Activated CD4-positive, alpha-beta T cell treated with anti-CD3 and anti-CD28 coated beads for 36 hours (primary cell): ENCODE data around the gene RBM17. TPM values are rescaled to one million over a fixed set of nuclear protein-coding genes. Genes with fewer than 3 reads are reported as not detected.
"Not testable (repeated sequence)": the region's sequence is repeated elsewhere in the genome, so short reads cannot be mapped to it uniquely, and the experiment has no call there.

Source experiments
- ATAC-seq: fragments of 200-7000 bp; cut with Tn5 transposase; one replicate; pipeline ENCODE4 v1.10.0; 2021; ENCODE audit warnings: mild to moderate bottlenecking, moderate library complexity
- CTCF ChIA-PET: fragments of 350-600 bp; sonication (Branson Sonifier 250); formaldehyde crosslinking; loops from one replicate; lab custom pipeline; 2021; ENCODE audit warnings: antibody characterized with exemption; lab: Charles Lee
- POLR2A ChIA-PET: fragments of 350-600 bp; sonication (Branson Sonifier 250); formaldehyde crosslinking; loops from one replicate; lab custom pipeline; 2021; ENCODE audit warnings: antibody characterized with exemption, inconsistent platforms; lab: Charles Lee
- DNase-seq: peaks from one replicate; pipeline ENCODE4 v3.0.0-alpha.2; 2020
- H3K27ac Mint-ChIP-seq: one replicate; pipeline ENCODE4 v1.8.0; 2021; ENCODE audit warnings: mixed read lengths
- H3K27me3 Mint-ChIP-seq: one replicate; pipeline ENCODE4 v1.8.0; 2021; ENCODE audit warnings: mixed read lengths
- H3K36me3 Mint-ChIP-seq: one replicate; pipeline ENCODE4 v1.8.0; 2021; ENCODE audit warnings: low read depth, mixed read lengths
- H3K4me1 Mint-ChIP-seq: one replicate; pipeline ENCODE4 v1.8.0; 2021; ENCODE audit warnings: mixed read lengths
- H3K4me3 Mint-ChIP-seq: one replicate; pipeline ENCODE4 v1.8.0; 2021; ENCODE audit warnings: mild to moderate bottlenecking, moderate library complexity, mixed read lengths
- H3K9me3 Mint-ChIP-seq: one replicate; pipeline ENCODE4 v1.8.0; 2021; ENCODE audit warnings: low read depth, mixed read lengths
- intact Hi-C, 2 experiments: fragments of 100-400 bp; cut with DNase I in 1 of 2; cut with micrococcal nuclease in 1 of 2; formaldehyde crosslinking; loops; one replicate each; pipeline versions ENCODE4 v1.14.2 to v1.15.1; 2022 to 2024; cut with DNase I, micrococcal nuclease
- total RNA-seq, 2 experiments: library from RNA; stranded (reverse); gene quantifications; one replicate each; pipeline ENCODE4 v1.2.3, GENCODE V29; 2021

The RBM17 gene, protein sequence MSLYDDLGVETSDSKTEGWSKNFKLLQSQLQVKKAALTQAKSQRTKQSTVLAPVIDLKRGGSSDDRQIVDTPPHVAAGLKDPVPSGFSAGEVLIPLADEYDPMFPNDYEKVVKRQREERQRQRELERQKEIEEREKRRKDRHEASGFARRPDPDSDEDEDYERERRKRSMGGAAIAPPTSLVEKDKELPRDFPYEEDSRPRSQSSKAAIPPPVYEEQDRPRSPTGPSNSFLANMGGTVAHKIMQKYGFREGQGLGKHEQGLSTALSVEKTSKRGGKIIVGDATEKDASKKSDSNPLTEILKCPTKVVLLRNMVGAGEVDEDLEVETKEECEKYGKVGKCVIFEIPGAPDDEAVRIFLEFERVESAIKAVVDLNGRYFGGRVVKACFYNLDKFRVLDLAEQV
- total RNA-seq: 100 to 1,000 TPM; 206 to 246 TPM

DNA sequence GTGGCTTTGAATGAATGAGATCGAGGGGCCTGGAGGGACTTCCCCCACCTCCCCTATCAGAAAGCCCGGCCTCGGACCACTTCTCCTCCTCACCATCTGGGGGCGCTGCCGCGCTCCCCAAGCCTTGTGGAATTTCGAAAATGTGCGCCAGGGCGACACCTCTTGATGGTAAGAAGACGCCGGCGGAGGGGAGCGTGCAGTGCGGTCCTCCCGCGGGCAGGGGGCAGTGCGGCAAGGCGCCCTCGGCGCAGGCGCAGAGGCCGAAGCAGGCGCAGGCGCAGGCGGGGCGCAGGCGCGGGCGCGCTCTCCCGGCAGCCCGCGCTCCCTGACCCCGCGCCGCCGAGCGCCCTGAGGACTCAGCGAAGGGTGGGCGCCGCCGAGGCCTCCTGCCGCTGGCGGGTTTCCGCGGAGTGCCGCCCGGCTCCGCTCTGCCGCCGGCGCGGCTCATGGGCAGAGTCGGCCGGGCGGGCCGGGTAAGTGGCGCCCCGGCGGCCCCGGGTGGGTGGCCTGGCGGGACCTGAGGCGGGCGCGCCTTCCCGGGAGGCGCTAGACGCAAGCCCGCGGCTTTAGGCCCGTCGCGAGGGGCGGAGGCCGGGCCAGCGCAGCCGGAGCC is at the start of gene RBM17:
Gene RBM17, plus strand, starts transcription at position 314 of the 613 bp plus-strand sequence. CDS start 8,032 bp downstream, outside the sequence.
- intact Hi-C loops: loop anchor here (1.0 to 10.0 kb wide), 14 partner anchors 27 to 404 kb away; partner anchors contain the start of genes GDI2 (in 2 of the 2), FBH1 (in 1 of the 2), IL15RA (in 1 of the 2) and IL2RA (in 1 of the 2)
- Mint-ChIP-seq H3K27ac (peak within 1 kb of the TSS; percentile 78), H3K4me3 (peak within 1 kb of the TSS; percentile 90), H3K36me3 (peaks cover 24% of the 10 kb centered on the region), H3K9me3 (no peaks in the 10 kb centered on the region), H3K4me1 (peaks cover 74% of the 10 kb centered on the region), H3K27me3 (no peaks in the 10 kb centered on the region)
- peak; percentile 98 for DNase-seq
- POLR2A ChIA-PET: interaction anchor here (1.4 kb wide), 1 partner anchor 38 kb away, joined by 5 read pairs; no protein-coding TSS in a partner anchor
- peak; percentile 70 for ATAC-seq
- CTCF ChIA-PET: interaction anchor here (0.6 to 3.4 kb wide), 9 partner anchors 20 to 113 kb away, joined by 3 to 113 read pairs (median 8); partner anchors contain the start of genes IL2RA and PFKFB3

DNA sequence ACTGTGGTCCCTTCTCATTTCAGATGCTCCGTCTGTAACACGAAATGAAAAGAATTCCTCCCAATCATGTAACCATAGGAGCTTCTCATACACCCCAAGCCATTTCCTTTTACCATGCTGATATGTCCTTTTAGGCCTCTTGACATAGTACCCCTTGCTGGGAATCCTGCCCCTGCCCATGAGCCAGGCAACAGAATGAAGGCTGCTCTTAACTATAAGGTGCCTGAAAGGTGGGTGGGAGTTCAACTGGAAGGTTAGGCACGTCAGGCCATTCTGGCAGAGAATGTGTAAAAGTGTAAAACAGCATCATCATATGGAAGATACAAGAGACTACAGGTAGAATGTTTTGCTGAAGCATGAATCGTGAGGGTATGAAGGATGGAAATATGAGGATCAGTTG is 49.1 kb upstream of the RBM17 start:
- Mint-ChIP-seq H3K4me1 (peaks cover 86% of the 10 kb centered on the region), H3K27ac (peak overlapping the region; percentile 64), H3K27me3 (no peaks in the 10 kb centered on the region), H3K36me3 (peaks cover 97% of the 10 kb centered on the region), H3K4me3 (peak overlapping the region; percentile 15), H3K9me3 (no peaks in the 10 kb centered on the region)
- ChIA-PET POLR2A (no interaction called here), CTCF (interaction anchor here (1.5 kb wide), 1 partner anchor 10 kb away, joined by 5 read pairs; no protein-coding TSS in a partner anchor)
- DNase-seq (no peak), ATAC-seq (no peak)
- intact Hi-C loops: no loop called here

DNA sequence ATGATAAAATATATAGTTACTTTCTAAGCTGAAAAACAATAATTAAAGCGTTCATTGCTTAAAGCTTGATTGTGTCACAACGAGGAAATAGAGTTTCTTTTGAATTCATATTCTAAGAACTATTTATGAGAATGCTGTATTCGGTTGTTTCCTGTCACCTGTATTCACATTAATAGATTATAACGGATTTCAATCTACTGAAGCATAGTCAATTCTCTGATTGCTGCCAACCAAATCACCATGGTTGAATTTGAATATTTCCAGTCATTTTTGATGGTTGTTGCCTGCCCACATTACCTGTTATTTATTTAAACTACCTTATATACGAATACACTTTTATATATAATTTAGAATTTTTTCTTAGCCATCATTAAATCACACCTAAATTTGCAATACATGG is 48.6 kb upstream of the RBM17 start:
- DNase-seq (no peak), ATAC-seq (no peak)
- CTCF ChIA-PET: no interaction called here
- no peaks in the 10 kb centered on the region for H3K9me3 Mint-ChIP-seq
- intact Hi-C loops: no loop called here
- peaks cover 97% of the 10 kb centered on the region for H3K36me3 Mint-ChIP-seq
- POLR2A ChIA-PET: no interaction called here
- H3K27me3 Mint-ChIP-seq: no peaks in the 10 kb centered on the region
- H3K4me1 Mint-ChIP-seq: peaks cover 88% of the 10 kb centered on the region
- no peak overlapping the region for H3K4me3 Mint-ChIP-seq
- H3K27ac Mint-ChIP-seq: no peak overlapping the region

DNA sequence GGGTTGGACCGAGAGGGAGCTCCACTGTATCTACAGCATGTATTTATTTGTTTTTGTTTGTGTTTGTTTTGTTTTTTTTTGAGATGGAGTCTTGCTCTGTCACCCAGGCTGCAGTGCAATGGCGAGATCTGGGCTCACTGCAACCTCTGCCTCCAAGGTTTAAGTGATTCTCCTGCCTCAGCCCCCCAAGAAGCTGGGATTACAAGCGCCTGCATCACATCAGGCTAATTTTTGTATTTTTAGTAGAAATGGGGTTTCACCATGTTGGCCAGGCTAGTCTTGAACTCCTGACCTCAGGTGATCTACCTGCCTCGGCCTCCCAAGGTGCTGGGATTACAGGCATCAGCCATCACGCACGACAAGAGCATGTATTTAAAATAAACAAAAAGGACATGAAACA is 45.5 kb upstream of the RBM17 start:
- peaks cover 94% of the 10 kb centered on the region for H3K36me3 Mint-ChIP-seq
- peak overlapping the region; percentile 25 for H3K27ac Mint-ChIP-seq
- peak overlapping the region; percentile 21 for H3K4me3 Mint-ChIP-seq
- POLR2A ChIA-PET: interaction anchor here (0.6 kb wide), 1 partner anchor 41 kb away, joined by 3 read pairs; no protein-coding TSS in a partner anchor
- DNase-seq, H3K9me3 Mint-ChIP-seq, ATAC-seq, intact Hi-C loops, H3K27me3 Mint-ChIP-seq: not testable (repeated sequence)
- CTCF ChIA-PET: interaction anchor here (1.5 kb wide), 1 partner anchor 43 kb away, joined by 9 read pairs; no protein-coding TSS in a partner anchor
- peaks cover 85% of the 10 kb centered on the region for H3K4me1 Mint-ChIP-seq

DNA sequence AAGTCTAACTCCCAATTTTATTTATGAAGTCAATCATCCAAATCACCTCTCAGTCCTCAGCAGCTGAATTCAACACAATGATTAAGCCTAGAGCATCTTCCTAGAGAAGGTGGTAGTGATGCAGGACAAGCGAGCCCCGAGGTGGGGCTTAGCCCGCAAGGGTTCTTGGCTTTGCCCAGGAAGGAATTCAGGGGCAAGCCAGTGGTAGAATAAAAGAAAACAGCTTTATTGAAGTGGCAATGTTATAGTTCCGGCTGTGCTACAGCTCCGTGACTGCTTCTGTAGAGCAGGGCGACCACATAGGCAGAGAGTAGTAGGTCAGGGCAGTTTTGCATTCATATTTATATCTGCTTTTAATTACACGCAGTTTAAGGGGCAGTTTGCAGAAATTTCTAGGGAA is 44.8 kb upstream of the RBM17 start:
- peaks cover 85% of the 10 kb centered on the region for H3K4me1 Mint-ChIP-seq
- H3K27ac Mint-ChIP-seq: peak overlapping the region; percentile 94
- ATAC-seq (no peak), DNase-seq (no peak)
- H3K36me3 Mint-ChIP-seq: peaks cover 94% of the 10 kb centered on the region
- ChIA-PET CTCF (interaction anchor here (1.5 kb wide), 1 partner anchor 43 kb away, joined by 9 read pairs; no protein-coding TSS in a partner anchor), POLR2A (interaction anchor here (0.7 kb wide), 1 partner anchor 68 kb away, joined by 3 read pairs; no protein-coding TSS in a partner anchor)
- H3K27me3 Mint-ChIP-seq: no peaks in the 10 kb centered on the region
- intact Hi-C loops: loop anchor here in 1 of 2 experiments (2.0 kb wide), 1 partner anchor 15 kb away; no protein-coding TSS in a partner anchor
- peak overlapping the region; percentile 65 for H3K4me3 Mint-ChIP-seq
- H3K9me3 Mint-ChIP-seq: no peaks in the 10 kb centered on the region

DNA sequence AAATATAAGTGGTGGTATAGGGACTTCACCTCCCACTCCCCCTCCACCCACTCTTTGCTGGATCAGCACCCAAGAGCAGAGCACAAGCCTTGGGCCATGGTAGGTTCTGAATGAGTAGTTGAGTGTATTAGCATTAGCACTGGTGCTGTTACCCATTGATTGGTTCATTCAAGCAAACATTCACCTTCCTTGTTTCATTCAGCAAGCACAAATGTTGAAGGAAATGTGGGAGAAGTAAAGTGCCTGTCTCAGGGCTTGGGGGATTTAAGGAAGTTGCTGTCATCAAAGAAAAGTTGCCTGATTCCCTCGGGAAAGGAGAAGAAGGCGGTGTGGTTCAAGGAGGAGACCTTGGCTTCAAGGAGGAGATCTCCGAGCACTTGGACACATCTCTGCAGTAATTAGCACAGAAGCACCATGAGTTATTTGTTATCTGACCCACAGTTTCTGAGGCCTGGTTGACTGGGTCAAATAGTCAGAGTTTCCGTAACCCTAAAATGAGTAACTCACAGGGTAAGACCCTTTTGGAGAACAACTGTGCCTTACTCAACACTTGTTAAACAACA is 44.0 kb upstream of the RBM17 start:
- intact Hi-C loops: loop anchor here in 1 of 2 experiments (2.0 kb wide), 1 partner anchor 14 kb away; no protein-coding TSS in a partner anchor

DNA sequence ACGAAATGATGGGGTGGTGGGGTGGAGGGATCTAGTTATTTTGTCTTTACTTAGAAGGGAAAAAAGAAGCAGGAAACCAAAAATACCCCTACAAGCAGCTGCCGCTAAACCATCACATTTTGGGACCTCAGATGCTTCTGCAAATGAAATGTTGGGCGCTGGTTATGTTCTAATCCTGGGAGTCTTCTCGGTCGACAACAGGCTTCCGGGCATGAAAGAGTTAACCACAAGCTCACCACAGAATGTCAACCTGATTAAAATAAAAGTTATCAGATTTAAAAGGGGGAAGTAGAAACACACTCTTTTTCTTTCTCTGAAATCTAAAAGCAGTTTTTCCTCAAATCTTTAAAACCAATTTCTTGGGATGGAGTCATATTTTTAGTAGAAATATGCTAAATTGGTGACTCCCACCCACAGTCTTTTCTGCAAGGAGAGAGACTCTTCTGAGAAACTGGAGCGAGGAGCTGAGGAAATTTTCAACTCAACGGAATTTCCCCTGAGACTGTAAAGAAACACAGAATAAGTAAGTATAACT is 43.5 kb upstream of the RBM17 start:
- peak overlapping the region; percentile 94 for H3K27ac Mint-ChIP-seq
- intact Hi-C loops: loop anchor here in 1 of 2 experiments (2.0 kb wide), 1 partner anchor 13 kb away; no protein-coding TSS in a partner anchor

More for the DNA sequence above, 44.0 kb upstream of the RBM17 start:
- H3K4me1 Mint-ChIP-seq: peaks cover 85% of the 10 kb centered on the region
- ATAC-seq (peak; percentile 53), DNase-seq (no peak)
- CTCF ChIA-PET: interaction anchor here (1.0 to 1.6 kb wide), 4 partner anchors 8 to 42 kb away, joined by 3 to 9 read pairs (median 5); no protein-coding TSS in a partner anchor
- peak overlapping the region; percentile 65 for H3K4me3 Mint-ChIP-seq
- no peaks in the 10 kb centered on the region for H3K9me3 Mint-ChIP-seq
- POLR2A ChIA-PET: interaction anchor here (0.6 to 1.2 kb wide), 4 partner anchors 39 to 148 kb away, joined by 3 to 5 read pairs (median 4); no protein-coding TSS in a partner anchor
- H3K27ac Mint-ChIP-seq: peak overlapping the region; percentile 94
- peaks cover 94% of the 10 kb centered on the region for H3K36me3 Mint-ChIP-seq
- no peaks in the 10 kb centered on the region for H3K27me3 Mint-ChIP-seq

DNA sequence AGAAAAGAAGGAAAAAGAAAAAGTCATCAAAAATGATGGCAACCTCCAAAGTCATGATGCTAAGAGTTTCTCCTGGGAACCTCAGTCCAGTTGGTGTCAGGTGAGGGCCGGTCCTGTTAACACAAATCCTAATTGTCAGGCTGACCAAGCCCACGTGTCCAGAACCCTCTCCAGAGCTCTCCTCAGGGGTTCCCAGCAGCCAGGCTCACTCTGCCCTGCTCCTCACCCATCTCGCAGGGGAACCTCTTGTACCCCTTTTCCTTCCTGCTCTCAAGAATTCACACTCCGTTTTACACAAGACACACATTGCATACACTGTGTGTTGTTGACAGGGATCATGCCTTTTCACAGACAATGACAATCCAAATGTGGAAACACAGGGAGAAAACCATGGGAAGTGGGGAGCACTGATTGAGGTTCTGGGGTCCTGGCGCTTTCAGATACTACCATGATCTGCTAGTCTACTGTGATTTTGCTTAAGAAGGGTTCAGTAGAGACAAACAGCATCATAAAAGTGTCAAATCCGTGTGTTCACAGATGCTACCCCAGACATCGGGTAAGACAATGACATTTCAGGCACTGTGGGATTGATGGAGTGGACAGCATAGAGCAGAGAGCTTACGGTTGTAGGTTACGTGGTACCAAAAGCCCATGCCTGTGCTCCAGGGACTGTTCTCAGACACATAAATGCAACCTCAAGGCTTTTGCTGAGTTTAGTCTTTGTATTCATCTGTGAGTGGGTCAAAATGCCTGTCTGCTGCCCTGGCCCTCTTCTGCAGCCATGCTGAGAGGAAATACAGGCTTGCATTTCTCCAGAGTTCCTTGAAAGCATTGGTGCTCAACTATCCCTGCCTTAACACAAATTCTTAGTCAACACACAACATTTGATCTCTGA is 42.7 kb upstream of the RBM17 start:
- DNase-seq (no peak), ATAC-seq (peak; percentile 3)
- Mint-ChIP-seq H3K36me3 (peaks cover 94% of the 10 kb centered on the region), H3K4me1 (peaks cover 89% of the 10 kb centered on the region), H3K4me3 (peak overlapping the region; percentile 65), H3K27ac (peak overlapping the region; percentile 94), H3K27me3 (no peaks in the 10 kb centered on the region), H3K9me3 (no peaks in the 10 kb centered on the region)
- POLR2A ChIA-PET: interaction anchor here (0.6 to 1.2 kb wide), 3 partner anchors 38 to 147 kb away, joined by 4 to 5 read pairs (median 4); no protein-coding TSS in a partner anchor
- intact Hi-C loops: loop anchor here in 1 of 2 experiments (2.0 kb wide), 1 partner anchor 13 kb away; no protein-coding TSS in a partner anchor
- CTCF ChIA-PET: interaction anchor here (1.0 to 1.6 kb wide), 4 partner anchors 9 to 40 kb away, joined by 3 to 7 read pairs (median 3); no protein-coding TSS in a partner anchor

More for the DNA sequence above, 43.5 kb upstream of the RBM17 start:
- Mint-ChIP-seq H3K27me3 (no peaks in the 10 kb centered on the region), H3K36me3 (peaks cover 94% of the 10 kb centered on the region), H3K9me3 (no peaks in the 10 kb centered on the region), H3K4me3 (peak overlapping the region; percentile 65), H3K4me1 (peaks cover 86% of the 10 kb centered on the region)
- ChIA-PET POLR2A (interaction anchor here (0.6 to 1.2 kb wide), 3 partner anchors 39 to 148 kb away, joined by 4 to 5 read pairs (median 4); no protein-coding TSS in a partner anchor), CTCF (interaction anchor here (1.0 to 1.6 kb wide), 3 partner anchors 8 to 41 kb away, joined by 3 to 7 read pairs (median 3); no protein-coding TSS in a partner anchor)
- DNase-seq (peak; percentile 68), ATAC-seq (peak; percentile 20)

DNA sequence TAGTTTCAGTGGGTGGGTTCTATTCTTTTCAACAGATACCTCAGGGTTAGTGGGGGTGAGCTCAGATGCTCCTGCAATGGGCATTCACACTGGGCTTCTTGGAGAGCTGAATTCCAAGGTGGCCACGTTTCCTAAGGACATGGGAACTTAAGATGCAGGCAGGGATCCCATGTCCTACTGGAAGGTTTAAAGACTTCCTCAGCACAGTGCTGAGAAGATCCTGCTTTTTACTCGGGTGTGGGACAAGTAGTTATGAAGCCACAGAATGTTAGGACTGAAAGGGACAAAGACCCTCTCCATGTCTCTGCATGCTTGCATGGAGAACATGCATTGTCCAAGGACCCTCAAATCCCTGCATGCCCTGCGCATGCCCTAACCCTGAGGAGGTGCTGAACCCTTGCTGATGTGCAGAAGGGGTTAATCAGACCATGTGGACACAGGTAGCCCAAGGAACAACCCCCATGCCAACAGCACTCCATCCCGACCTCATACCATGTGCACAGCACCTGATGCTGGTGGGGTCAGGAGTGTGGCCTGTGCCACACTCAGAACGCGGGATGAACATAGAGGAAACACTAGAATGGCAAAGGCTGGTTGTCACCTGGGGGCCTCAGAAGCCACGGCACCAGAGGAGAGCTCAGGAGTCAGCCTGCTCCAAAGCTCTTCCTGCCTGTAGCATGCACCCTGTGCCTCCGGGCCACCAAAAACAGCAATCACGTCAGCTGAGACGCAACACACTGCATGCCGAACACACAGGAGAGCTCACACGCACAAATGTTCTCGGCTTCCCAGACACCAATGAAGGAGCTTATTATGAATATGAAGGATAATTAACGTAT is 41.8 kb upstream of the RBM17 start:
- no peaks in the 10 kb centered on the region for H3K27me3 Mint-ChIP-seq
- POLR2A ChIA-PET: no interaction called here
- H3K4me3 Mint-ChIP-seq: peak overlapping the region; percentile 65
- H3K4me1 Mint-ChIP-seq: peaks cover 87% of the 10 kb centered on the region
- DNase-seq: no peak
- CTCF ChIA-PET: interaction anchor here (0.9 to 1.1 kb wide), 3 partner anchors 24 to 39 kb away, joined by 3 to 4 read pairs (median 3); no protein-coding TSS in a partner anchor
- no peak for ATAC-seq
- no peaks in the 10 kb centered on the region for H3K9me3 Mint-ChIP-seq
- H3K27ac Mint-ChIP-seq: peak overlapping the region; percentile 94
- intact Hi-C loops: no loop called here
- H3K36me3 Mint-ChIP-seq: peaks cover 92% of the 10 kb centered on the region
